Parathyroid adenoma (tissue), 2 donors: ENCODE results near the gene KCNJ12.

Experiments used
- H2AFZ ChIP-seq: fragments of 300-600 bp; sonication (generic); one replicate; pipeline ENCODE4 v1.7.0; 2017; ENCODE audit warnings: antibody characterized with exemption, mild to moderate bottlenecking
- H3K27ac ChIP-seq: fragments of 300-600 bp; sonication (generic); one replicate; pipeline ENCODE4 v1.7.0; 2017
- H3K27me3 ChIP-seq: fragments of 300-600 bp; sonication (generic); one replicate; pipeline ENCODE4 v1.7.0; 2017; ENCODE audit warnings: low read length; ENCODE audit not compliant: control insufficient read depth, insufficient read depth
- H3K36me3 ChIP-seq: fragments of 300-600 bp; sonication (generic); one replicate; pipeline ENCODE4 v1.7.0; 2017; ENCODE audit warnings: low read length; ENCODE audit not compliant: control insufficient read depth, insufficient read depth
- H3K4me1 ChIP-seq: fragments of 300-600 bp; sonication (generic); one replicate; pipeline ENCODE4 v1.7.0; 2017; ENCODE audit warnings: control low read depth
- H3K4me2 ChIP-seq: fragments of 300-600 bp; sonication (generic); one replicate; pipeline ENCODE4 v1.7.0; 2017; ENCODE audit warnings: low read length
- H3K4me3 ChIP-seq: fragments of 300-600 bp; sonication (generic); one replicate; pipeline ENCODE4 v1.7.0; 2017; ENCODE audit warnings: low read depth, low read length
- H3K79me2 ChIP-seq: fragments of 300-600 bp; sonication (generic); one replicate; pipeline ENCODE4 v1.7.0; 2017; ENCODE audit warnings: control low read depth
- H3K9ac ChIP-seq: fragments of 300-600 bp; sonication (generic); one replicate; pipeline ENCODE4 v1.7.0; 2017; ENCODE audit warnings: mild to moderate bottlenecking
- H3K9me3 ChIP-seq: fragments of 300-600 bp; sonication (generic); one replicate; pipeline ENCODE4 v1.7.0; 2017; ENCODE audit warnings: low read length; ENCODE audit not compliant: control insufficient read depth
- CTCF ChIP-seq: fragments of 300-600 bp; sonication (generic); IDR thresholded peaks from one replicate; pipeline ENCODE4 v1.7.0; 2017; ENCODE audit warnings: antibody characterized with exemption, mild to moderate bottlenecking
- donor health status: primary hyperparathyroidism.

KCNJ12 gene

GRCh38 chr17:21351366-21352065 lies 24.6 kb upstream of the KCNJ12 start:
- no peaks in the 10 kb centered on the region for H3K36me3 ChIP-seq
- no peaks in the 10 kb centered on the region for H3K79me2 ChIP-seq
- no peak overlapping the region for H2AFZ ChIP-seq
- TF ChIP-seq CTCF = no peak
- H3K27me3 ChIP-seq = no peaks in the 10 kb centered on the region
- H3K4me1 ChIP-seq = no peaks in the 10 kb centered on the region
- no peak overlapping the region for H3K9ac ChIP-seq
- no peak overlapping the region for H3K4me3 ChIP-seq
- no peaks in the 10 kb centered on the region for H3K9me3 ChIP-seq
- H3K4me2 ChIP-seq = no peak overlapping the region
- no peak overlapping the region for H3K27ac ChIP-seq

GRCh38 chr17:21352221-21352980 lies 23.8 kb upstream of the KCNJ12 start:
- no peaks in the 10 kb centered on the region for H3K79me2 ChIP-seq
- no peak for TF ChIP-seq CTCF
- no peak overlapping the region for H3K4me2 ChIP-seq
- no peak overlapping the region for H2AFZ ChIP-seq
- no peaks in the 10 kb centered on the region for H3K9me3 ChIP-seq
- H3K4me1 ChIP-seq = no peaks in the 10 kb centered on the region
- no peak overlapping the region for H3K27ac ChIP-seq
- no peak overlapping the region for H3K4me3 ChIP-seq
- H3K27me3 ChIP-seq = no peaks in the 10 kb centered on the region
- no peaks in the 10 kb centered on the region for H3K36me3 ChIP-seq
- H3K9ac ChIP-seq = no peak overlapping the region

- Histone ChIP-seq H3K27me3 (no peaks in the 10 kb centered on the region), H3K4me1 (no peaks in the 10 kb centered on the region), H3K9ac (no peak overlapping the region), H2AFZ (no peak overlapping the region), H3K9me3 (no peaks in the 10 kb centered on the region), H3K79me2 (no peaks in the 10 kb centered on the region), H3K4me3 (no peak overlapping the region), H3K27ac (no peak overlapping the region), H3K4me2 (no peak overlapping the region), H3K36me3 (no peaks in the 10 kb centered on the region)
- no peak for TF ChIP-seq CTCF
Measured at GRCh38 chr17:21352981-21353265, 23.2 kb upstream of the KCNJ12 start.

GRCh38 chr17:21353326-21354010 lies 22.7 kb upstream of the KCNJ12 start:
- no peak overlapping the region for H3K4me3 ChIP-seq
- no peaks in the 10 kb centered on the region for H3K79me2 ChIP-seq
- H3K4me2 ChIP-seq = no peak overlapping the region
- H3K27me3 ChIP-seq = no peaks in the 10 kb centered on the region
- H2AFZ ChIP-seq = no peak overlapping the region
- no peak overlapping the region for H3K27ac ChIP-seq
- no peaks in the 10 kb centered on the region for H3K4me1 ChIP-seq
- H3K9ac ChIP-seq = no peak overlapping the region
- TF ChIP-seq CTCF = no peak
- no peaks in the 10 kb centered on the region for H3K9me3 ChIP-seq
- no peaks in the 10 kb centered on the region for H3K36me3 ChIP-seq
